Liver (tissue), 9 donors: ENCODE measurements around the gene QKI. TPM values are rescaled to one million over a fixed set of nuclear protein-coding genes. Genes with fewer than 3 reads are reported as not detected.
A peak's percentile ranks its signal among the peaks of the same experiment; 100 is the strongest.

Experiments used
- DNase-seq: peaks from one replicate; pipeline ENCODE4 v3.0.0-alpha.2; 2017; ENCODE audit warnings: low spot score
- H3K27ac ChIP-seq, 2 donors: one replicate each; pipeline ENCODE4 v1.7.0; 2013; ENCODE audit warnings: inconsistent platforms in 2 of 2, low read length in 2 of 2, control low read depth in 1 of 2, low read depth in 1 of 2, mild to moderate bottlenecking in 1 of 2
- H3K27me3 ChIP-seq, 4 donors: one replicate each; pipeline versions ENCODE4 v1.6.1 to v1.7.0; 2013; ENCODE audit warnings: low read length in 3 of 4, inconsistent platforms in 1 of 4, mild to moderate bottlenecking in 1 of 4, moderate library complexity in 1 of 4; ENCODE audit not compliant: control insufficient read depth in 4 of 4, insufficient read depth in 4 of 4
- H3K36me3 ChIP-seq, 4 donors: one replicate each; pipeline versions ENCODE4 v1.6.1 to v1.7.0; 2013; ENCODE audit warnings: low read length in 3 of 4, mild to moderate bottlenecking in 3 of 4, low read depth in 1 of 4, moderate library complexity in 1 of 4; ENCODE audit not compliant: control insufficient read depth in 4 of 4, insufficient read depth in 3 of 4
- H3K4me1 ChIP-seq, 4 donors: one replicate each; pipeline versions ENCODE4 v1.6.1 to v1.7.0; 2013; ENCODE audit warnings: low read length in 3 of 4, mild to moderate bottlenecking in 3 of 4, moderate library complexity in 1 of 4; ENCODE audit not compliant: control insufficient read depth in 4 of 4, insufficient read depth in 4 of 4
- H3K4me3 ChIP-seq, 3 donors: one replicate each; pipeline versions ENCODE4 v1.6.1 to v1.7.0; 2013; ENCODE audit warnings: low read length in 3 of 3, control low read depth in 1 of 3, low read depth in 1 of 3, mild to moderate bottlenecking in 1 of 3
- H3K9ac ChIP-seq, 2 donors: one replicate each; pipeline ENCODE4 v1.7.0; 2013; ENCODE audit warnings: low read length in 2 of 2, mild to moderate bottlenecking in 2 of 2, moderate library complexity in 2 of 2, control low read depth in 1 of 2, low read depth in 1 of 2
- H3K9me3 ChIP-seq, 4 donors: one replicate each; pipeline versions ENCODE4 v1.6.1 to v1.7.0; 2013; ENCODE audit warnings: low read length in 3 of 4; ENCODE audit not compliant: control insufficient read depth in 4 of 4
- EGR1 ChIP-seq, 2 donors: IDR thresholded peaks; 2 replicates each; pipeline ENCODE4 v1.6.1; 2016 to 2018; ENCODE audit warnings: antibody characterized with exemption in 2 of 2, low read depth in 2 of 2
- FOXA1 ChIP-seq: IDR thresholded peaks from 2 replicates; pipeline ENCODE4 v1.6.1; 2016; ENCODE audit warnings: antibody characterized with exemption
- FOXA2 ChIP-seq: IDR thresholded peaks from 2 replicates; pipeline ENCODE4 v1.6.1; 2016; ENCODE audit warnings: antibody characterized with exemption
- GABPA ChIP-seq, 2 donors: IDR thresholded peaks in 1 of 2; conservative IDR thresholded peaks in 1 of 2; 2 replicates each; pipeline ENCODE4 v1.6.1; 2016; ENCODE audit warnings: antibody characterized with exemption in 2 of 2, mild to moderate bottlenecking in 1 of 2, moderate library complexity in 1 of 2
- HNF4A ChIP-seq, 2 donors: conservative IDR thresholded peaks; 2 replicates each; pipeline ENCODE4 v1.6.1; 2016; ENCODE audit warnings: antibody characterized with exemption in 2 of 2, mild to moderate bottlenecking in 2 of 2
- HNF4G ChIP-seq: IDR thresholded peaks from 2 replicates; pipeline ENCODE4 v1.6.1; 2016; ENCODE audit warnings: antibody characterized with exemption
- JUND ChIP-seq, 2 donors: IDR thresholded peaks; 2 replicates each; pipeline ENCODE4 v1.6.1; 2016; ENCODE audit warnings: antibody characterized with exemption in 2 of 2
- NR2F2 ChIP-seq: IDR thresholded peaks from 2 replicates; pipeline ENCODE4 v1.6.1; 2016; ENCODE audit warnings: antibody characterized with exemption
- RAD21 ChIP-seq, 2 donors: IDR thresholded peaks; 2 replicates each; pipeline ENCODE4 v1.6.1; 2016; ENCODE audit warnings: antibody characterized with exemption in 2 of 2, mild to moderate bottlenecking in 2 of 2
- RXRA ChIP-seq, 2 donors: IDR thresholded peaks; 2 replicates each; pipeline ENCODE4 v1.6.1; 2017 to 2018; ENCODE audit warnings: antibody characterized with exemption in 2 of 2, mild to moderate bottlenecking in 1 of 2
- SP1 ChIP-seq: IDR thresholded peaks from 2 replicates; pipeline ENCODE4 v1.6.1; 2018; ENCODE audit warnings: antibody characterized with exemption, mild to moderate bottlenecking
- TAF1 ChIP-seq: conservative IDR thresholded peaks from 2 replicates; pipeline ENCODE4 v1.6.1; 2016; ENCODE audit warnings: antibody characterized with exemption, mild to moderate bottlenecking
- YY1 ChIP-seq: IDR thresholded peaks from 2 replicates; pipeline ENCODE4 v1.6.1; 2016; ENCODE audit warnings: antibody characterized with exemption, mild to moderate bottlenecking
- whole genome bisulfite sequencing: extraction: QIAGEN DNeasy Blood & Tissue Kit; methylation state at CpG from one replicate; pipeline ENCODE4 v1.1.7; 2013; 5-methylcytosine and 5-hydroxymethylcytosine counted together
- polyA plus RNA-seq, 2 donors: library from polyadenylated mRNA; stranded (reverse) in 1 of 2; unstranded in 1 of 2; fragments of 200-250 nt in 1 of 2; fragments of >200 nt in 1 of 2; fragmentation: Nextera tagmentation in 1 of 2; extraction: Ambion mirVana in 1 of 2; gene quantifications; one replicate each; pipeline versions ENCODE4 v1.2.1 to v1.2.3, GENCODE V29; 2013 to 2015
- total RNA-seq, 2 donors: library from RNA; depleted of rRNA; stranded (reverse); fragments of >200 nt; gene quantifications; one replicate each; pipeline ENCODE4 v1.2.3, GENCODE V29; 2014
- TF ChIP-seq, protein P1 (sequence below): fragments of 150-350 bp; IDR thresholded peaks from 2 replicates; pipeline ENCODE4 v1.5.1; 2017; ENCODE audit warnings: improper control_type of control experiment, low read depth, low read length; ENCODE audit not compliant: missing input control
- TF ChIP-seq, protein P2 (sequence below): IDR thresholded peaks from 2 replicates; pipeline ENCODE4 v1.6.1; 2016; ENCODE audit warnings: antibody characterized with exemption
- TF ChIP-seq, protein P3 (sequence below): IDR thresholded peaks from 2 replicates; pipeline ENCODE4 v1.6.1; 2016; ENCODE audit warnings: antibody characterized with exemption
- TF ChIP-seq, protein P4 (sequence below): IDR thresholded peaks from 2 replicates; pipeline ENCODE4 v1.6.1; 2016; ENCODE audit warnings: antibody characterized with exemption
- TF ChIP-seq, protein P5 (sequence below): IDR thresholded peaks from 2 replicates; pipeline ENCODE4 v1.6.1; 2016; ENCODE audit warnings: antibody characterized with exemption, mild to moderate bottlenecking
- donor health status: healthy.
- donor health status: healthy.
- donor health status: healthy.
- donor health status: healthy.
- donor health status: healthy.

Gene QKI
- total and polyA plus RNA-seq, 4 donors = 22.7 to 97.0 (median 56.3) TPM

DNA sequence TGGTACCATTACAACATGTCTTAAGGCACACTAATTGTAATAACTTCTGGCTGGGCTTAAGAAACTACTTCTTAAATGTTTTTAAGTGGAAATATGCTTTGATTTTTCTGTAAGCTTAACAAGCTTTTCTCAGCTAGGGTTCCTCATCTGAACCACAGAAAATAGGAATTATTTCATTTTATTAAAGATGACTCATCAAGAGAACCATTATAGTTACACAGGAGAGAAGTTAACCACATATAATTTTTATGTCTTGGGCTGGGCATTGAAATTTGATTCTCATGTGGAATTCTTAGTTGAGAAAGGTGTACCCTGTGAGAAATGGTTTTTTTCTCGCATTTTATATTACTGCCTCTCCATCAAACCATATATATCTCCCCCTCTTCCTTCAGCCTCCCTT, 75.1 kb downstream of the QKI start:
- Histone ChIP-seq H3K27ac (no peak overlapping the region), H3K9ac (no peak overlapping the region), H3K4me3 (no peak overlapping the region), H3K9me3 (no peaks in the 10 kb centered on the region), H3K4me1 (peaks cover 3 to 18% (median 9%) of the 10 kb centered on the region in 4 donors), H3K27me3 (no peaks in the 10 kb centered on the region), H3K36me3 (no peaks in the 10 kb centered on the region)
- WGBS = 93% methylated on average over 1 of the region's 1 CpG
- TF ChIP-seq RAD21 (IDR thresholded peaks at IDR 0.05) (no peak), SP1 (no peak), EGR1 (IDR thresholded peaks at IDR 0.05; ENCODE audit: low read depth in 2 of 2) (no peak), JUND (IDR thresholded peaks at IDR 0.05) (no peak), YY1 (no peak), HNF4A (conservative IDR thresholded peaks at IDR 0.05) (no peak), NR2F2 (no peak), FOXA2 (no peak), GABPA (IDR thresholded peaks at IDR 0.05 in 1 of 2, conservative IDR thresholded peaks at IDR 0.05 in 1 of 2) (no peak), HNF4G (no peak), TAF1 (no peak), RXRA (IDR thresholded peaks at IDR 0.05) (no peak)
- TF ChIP-seq, protein P1, sequence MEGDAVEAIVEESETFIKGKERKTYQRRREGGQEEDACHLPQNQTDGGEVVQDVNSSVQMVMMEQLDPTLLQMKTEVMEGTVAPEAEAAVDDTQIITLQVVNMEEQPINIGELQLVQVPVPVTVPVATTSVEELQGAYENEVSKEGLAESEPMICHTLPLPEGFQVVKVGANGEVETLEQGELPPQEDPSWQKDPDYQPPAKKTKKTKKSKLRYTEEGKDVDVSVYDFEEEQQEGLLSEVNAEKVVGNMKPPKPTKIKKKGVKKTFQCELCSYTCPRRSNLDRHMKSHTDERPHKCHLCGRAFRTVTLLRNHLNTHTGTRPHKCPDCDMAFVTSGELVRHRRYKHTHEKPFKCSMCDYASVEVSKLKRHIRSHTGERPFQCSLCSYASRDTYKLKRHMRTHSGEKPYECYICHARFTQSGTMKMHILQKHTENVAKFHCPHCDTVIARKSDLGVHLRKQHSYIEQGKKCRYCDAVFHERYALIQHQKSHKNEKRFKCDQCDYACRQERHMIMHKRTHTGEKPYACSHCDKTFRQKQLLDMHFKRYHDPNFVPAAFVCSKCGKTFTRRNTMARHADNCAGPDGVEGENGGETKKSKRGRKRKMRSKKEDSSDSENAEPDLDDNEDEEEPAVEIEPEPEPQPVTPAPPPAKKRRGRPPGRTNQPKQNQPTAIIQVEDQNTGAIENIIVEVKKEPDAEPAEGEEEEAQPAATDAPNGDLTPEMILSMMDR = no peak
- TF ChIP-seq, protein P2, sequence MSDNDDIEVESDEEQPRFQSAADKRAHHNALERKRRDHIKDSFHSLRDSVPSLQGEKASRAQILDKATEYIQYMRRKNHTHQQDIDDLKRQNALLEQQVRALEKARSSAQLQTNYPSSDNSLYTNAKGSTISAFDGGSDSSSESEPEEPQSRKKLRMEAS = no peak
- TF ChIP-seq, protein P3, sequence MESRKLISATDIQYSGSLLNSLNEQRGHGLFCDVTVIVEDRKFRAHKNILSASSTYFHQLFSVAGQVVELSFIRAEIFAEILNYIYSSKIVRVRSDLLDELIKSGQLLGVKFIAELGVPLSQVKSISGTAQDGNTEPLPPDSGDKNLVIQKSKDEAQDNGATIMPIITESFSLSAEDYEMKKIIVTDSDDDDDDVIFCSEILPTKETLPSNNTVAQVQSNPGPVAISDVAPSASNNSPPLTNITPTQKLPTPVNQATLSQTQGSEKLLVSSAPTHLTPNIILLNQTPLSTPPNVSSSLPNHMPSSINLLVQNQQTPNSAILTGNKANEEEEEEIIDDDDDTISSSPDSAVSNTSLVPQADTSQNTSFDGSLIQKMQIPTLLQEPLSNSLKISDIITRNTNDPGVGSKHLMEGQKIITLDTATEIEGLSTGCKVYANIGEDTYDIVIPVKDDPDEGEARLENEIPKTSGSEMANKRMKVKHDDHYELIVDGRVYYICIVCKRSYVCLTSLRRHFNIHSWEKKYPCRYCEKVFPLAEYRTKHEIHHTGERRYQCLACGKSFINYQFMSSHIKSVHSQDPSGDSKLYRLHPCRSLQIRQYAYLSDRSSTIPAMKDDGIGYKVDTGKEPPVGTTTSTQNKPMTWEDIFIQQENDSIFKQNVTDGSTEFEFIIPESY = no peak
- TF ChIP-seq, protein P4, sequence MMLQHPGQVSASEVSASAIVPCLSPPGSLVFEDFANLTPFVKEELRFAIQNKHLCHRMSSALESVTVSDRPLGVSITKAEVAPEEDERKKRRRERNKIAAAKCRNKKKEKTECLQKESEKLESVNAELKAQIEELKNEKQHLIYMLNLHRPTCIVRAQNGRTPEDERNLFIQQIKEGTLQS = no peak
- DNase-seq = no peak

DNA sequence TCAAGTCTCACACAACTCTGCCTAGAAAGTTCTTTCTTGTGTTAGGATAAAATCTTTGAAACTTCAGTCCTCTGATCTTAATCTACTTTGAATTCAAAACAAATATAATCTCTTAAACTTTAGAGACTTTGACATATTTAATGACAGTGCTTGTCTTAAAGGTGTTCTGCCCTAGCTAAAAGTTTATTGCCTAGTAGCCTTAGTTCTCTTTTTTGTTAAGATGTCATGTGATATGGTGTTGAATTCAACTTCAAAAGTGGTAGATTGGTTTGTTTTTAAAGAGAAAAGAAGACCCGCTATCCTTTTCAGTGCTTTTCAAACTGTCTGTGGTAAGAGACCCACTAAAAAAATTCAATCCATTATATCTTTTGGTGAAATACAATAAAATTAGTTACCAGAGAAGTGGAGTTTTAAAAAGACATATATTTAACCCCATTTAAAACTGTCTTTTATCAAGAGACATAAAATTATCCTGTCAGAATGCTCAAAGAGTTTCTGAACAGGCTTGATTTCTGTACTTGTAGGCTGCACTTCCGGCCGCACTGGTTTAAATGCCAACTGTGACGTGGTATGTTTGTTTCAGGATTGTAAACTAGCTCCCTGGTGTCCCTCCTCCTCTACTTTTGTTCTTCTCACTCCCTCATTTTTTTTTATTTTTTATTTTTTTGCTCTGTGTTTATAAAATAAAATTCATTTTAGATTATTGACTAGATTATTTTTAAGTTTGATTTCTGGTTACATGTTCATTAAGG, 76.5 kb downstream of the QKI start:
- Histone ChIP-seq H3K9me3 (no peaks in the 10 kb centered on the region), H3K27me3 (no peaks in the 10 kb centered on the region), H3K36me3 (no peaks in the 10 kb centered on the region), H3K4me1 (peaks cover 3 to 19% (median 10%) of the 10 kb centered on the region in 4 donors), H3K9ac (no peak overlapping the region), H3K27ac (peak overlapping the region; percentile 66 to 74), H3K4me3 (no peak overlapping the region)
- WGBS = 35% methylated on average over 4 of the region's 4 CpGs
- no peak for DNase-seq
- TF ChIP-seq, protein P3 = no peak
- TF ChIP-seq FOXA1 (no peak), NR2F2 (no peak), FOXA2 (peak; percentile 32), JUND (IDR thresholded peaks at IDR 0.05) (no peak), RAD21 (IDR thresholded peaks at IDR 0.05) (no peak), YY1 (no peak), RXRA (IDR thresholded peaks at IDR 0.05) (no peak), GABPA (IDR thresholded peaks at IDR 0.05 in 1 of 2, conservative IDR thresholded peaks at IDR 0.05 in 1 of 2) (peak; percentile 35 to 55), SP1 (peak; percentile 10)
- TF ChIP-seq, protein P5, sequence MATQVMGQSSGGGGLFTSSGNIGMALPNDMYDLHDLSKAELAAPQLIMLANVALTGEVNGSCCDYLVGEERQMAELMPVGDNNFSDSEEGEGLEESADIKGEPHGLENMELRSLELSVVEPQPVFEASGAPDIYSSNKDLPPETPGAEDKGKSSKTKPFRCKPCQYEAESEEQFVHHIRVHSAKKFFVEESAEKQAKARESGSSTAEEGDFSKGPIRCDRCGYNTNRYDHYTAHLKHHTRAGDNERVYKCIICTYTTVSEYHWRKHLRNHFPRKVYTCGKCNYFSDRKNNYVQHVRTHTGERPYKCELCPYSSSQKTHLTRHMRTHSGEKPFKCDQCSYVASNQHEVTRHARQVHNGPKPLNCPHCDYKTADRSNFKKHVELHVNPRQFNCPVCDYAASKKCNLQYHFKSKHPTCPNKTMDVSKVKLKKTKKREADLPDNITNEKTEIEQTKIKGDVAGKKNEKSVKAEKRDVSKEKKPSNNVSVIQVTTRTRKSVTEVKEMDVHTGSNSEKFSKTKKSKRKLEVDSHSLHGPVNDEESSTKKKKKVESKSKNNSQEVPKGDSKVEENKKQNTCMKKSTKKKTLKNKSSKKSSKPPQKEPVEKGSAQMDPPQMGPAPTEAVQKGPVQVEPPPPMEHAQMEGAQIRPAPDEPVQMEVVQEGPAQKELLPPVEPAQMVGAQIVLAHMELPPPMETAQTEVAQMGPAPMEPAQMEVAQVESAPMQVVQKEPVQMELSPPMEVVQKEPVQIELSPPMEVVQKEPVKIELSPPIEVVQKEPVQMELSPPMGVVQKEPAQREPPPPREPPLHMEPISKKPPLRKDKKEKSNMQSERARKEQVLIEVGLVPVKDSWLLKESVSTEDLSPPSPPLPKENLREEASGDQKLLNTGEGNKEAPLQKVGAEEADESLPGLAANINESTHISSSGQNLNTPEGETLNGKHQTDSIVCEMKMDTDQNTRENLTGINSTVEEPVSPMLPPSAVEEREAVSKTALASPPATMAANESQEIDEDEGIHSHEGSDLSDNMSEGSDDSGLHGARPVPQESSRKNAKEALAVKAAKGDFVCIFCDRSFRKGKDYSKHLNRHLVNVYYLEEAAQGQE = peak; percentile 25
- TF ChIP-seq, protein P1 = no peak
